Fibroblast of pulmonary artery (primary cell): ENCODE results near the gene ATG2A.
A peak's percentile ranks its signal among the peaks of the same experiment; 100 is the strongest.

ENCODE experiments used
- DNase-seq: peaks from one replicate; pipeline ENCODE4 v3.0.0-alpha.2; 2010; ENCODE audit warnings: low read depth
- H3K4me3 ChIP-seq: replicated peaks from 2 replicates; pipeline ENCODE4 v1.5.1; 2011; ENCODE audit warnings: low read depth, mild to moderate bottlenecking, control low read depth, low read length, moderate library complexity
- TF ChIP-seq, protein P1 (sequence below): IDR thresholded peaks from 2 replicates; pipeline ENCODE4 v1.5.1; 2011; ENCODE audit warnings: mild to moderate bottlenecking, control low read depth, low read length, inconsistent platforms; ENCODE audit errors: missing control alignments

Gene ATG2A

GRCh38 chr11:64897381-64898075 is 19.5 kb downstream of the ATG2A start:
- DNase-seq, result no peak
- no peak overlapping the region for H3K4me3 ChIP-seq
- TF ChIP-seq, protein P1, sequence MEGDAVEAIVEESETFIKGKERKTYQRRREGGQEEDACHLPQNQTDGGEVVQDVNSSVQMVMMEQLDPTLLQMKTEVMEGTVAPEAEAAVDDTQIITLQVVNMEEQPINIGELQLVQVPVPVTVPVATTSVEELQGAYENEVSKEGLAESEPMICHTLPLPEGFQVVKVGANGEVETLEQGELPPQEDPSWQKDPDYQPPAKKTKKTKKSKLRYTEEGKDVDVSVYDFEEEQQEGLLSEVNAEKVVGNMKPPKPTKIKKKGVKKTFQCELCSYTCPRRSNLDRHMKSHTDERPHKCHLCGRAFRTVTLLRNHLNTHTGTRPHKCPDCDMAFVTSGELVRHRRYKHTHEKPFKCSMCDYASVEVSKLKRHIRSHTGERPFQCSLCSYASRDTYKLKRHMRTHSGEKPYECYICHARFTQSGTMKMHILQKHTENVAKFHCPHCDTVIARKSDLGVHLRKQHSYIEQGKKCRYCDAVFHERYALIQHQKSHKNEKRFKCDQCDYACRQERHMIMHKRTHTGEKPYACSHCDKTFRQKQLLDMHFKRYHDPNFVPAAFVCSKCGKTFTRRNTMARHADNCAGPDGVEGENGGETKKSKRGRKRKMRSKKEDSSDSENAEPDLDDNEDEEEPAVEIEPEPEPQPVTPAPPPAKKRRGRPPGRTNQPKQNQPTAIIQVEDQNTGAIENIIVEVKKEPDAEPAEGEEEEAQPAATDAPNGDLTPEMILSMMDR, result no peak

GRCh38 chr11:64896448-64897022 is 20.5 kb downstream of the ATG2A start:
- no peak for DNase-seq
- H3K4me3 ChIP-seq, result no peak overlapping the region
- TF ChIP-seq, protein P1, result no peak

GRCh38 chr11:64894812-64895452 is 22.1 kb downstream of the ATG2A start:
- H3K4me3 ChIP-seq, result no peak overlapping the region
- DNase-seq, result no peak
- TF ChIP-seq, protein P1, result no peak

- DNase-seq, result peak; percentile 73
- H3K4me3 ChIP-seq, result no peak overlapping the region
- TF ChIP-seq, protein P1, result peak; percentile 86
These were observed 22.8 kb downstream of the ATG2A start for GRCh38 chr11:64894070-64894811.

DNA sequence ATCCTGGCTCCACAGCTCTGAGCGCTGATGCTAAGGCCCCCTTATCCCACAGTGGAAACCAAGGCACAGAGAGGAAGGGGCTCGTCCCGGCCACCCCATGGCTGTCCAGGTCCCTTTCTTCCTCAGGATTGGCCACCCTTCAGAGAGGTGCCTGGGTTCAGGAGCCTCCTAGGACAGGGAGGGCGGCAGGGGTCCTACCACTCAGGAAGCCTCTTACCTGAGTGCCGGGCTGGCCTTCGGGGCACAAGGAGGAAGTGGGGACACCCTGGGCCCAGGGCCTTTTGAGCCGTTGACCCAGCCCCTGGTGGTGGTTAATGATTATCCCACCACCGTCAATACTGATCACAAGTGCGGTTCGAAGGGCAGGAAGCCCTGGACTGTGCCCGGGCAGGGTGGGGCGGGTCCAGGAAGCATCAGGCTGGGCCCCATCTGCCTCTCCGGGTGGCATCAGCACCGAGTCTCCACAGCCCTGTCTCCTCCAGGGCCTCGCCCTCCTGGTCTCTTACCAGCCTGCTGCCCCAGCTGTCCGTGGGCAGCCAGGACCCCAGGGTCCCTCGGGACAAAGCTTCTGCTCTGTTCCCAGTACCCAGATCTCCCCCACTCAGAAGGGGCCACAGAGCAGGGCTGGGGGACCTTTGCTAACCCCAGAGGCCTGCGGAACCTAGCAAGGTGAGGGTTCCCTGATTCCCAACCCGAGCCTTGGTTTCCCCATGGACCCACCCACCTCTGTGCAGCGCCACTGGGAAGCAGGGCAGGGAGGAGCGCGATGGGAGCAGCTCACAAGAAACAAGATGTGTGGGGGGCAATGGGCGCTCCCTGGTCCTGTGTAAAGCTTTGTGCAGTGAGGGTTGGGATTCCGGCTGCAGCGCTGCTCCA is 23.6 kb downstream of the ATG2A start:
- no peak overlapping the region for H3K4me3 ChIP-seq
- DNase-seq, result no peak
- TF ChIP-seq, protein P1, result no peak

- no peak overlapping the region for H3K4me3 ChIP-seq
- no peak for DNase-seq
- TF ChIP-seq, protein P1, result no peak
These were observed 24.2 kb downstream of the ATG2A start for GRCh38 chr11:64892838-64893193.
